Astrocyte (in vitro differentiated cells and primary cell): ENCODE data around the gene CLDN18. TPM values are rescaled to one million over a fixed set of nuclear protein-coding genes. Genes with fewer than 3 reads are reported as not detected.

Source experiments
- DNase-seq: peaks from one replicate; pipeline ENCODE4 v3.0.0-alpha.2; 2010; ENCODE audit warnings: low read depth
- FAIRE-seq: peaks from 2 replicates; lab custom pipeline; 2011; peaks lifted over from hg19 to GRCh38; lab: Jason Lieb, UNC
- H2AFZ ChIP-seq: 2 replicates; pipeline ENCODE4 v1.6.0; 2012; ENCODE audit warnings: low read depth, low read length, inconsistent platforms
- H3K27ac ChIP-seq: 2 replicates; pipeline ENCODE4 v1.5.1; 2011; ENCODE audit warnings: low read depth, low read length, inconsistent platforms
- H3K27me3 ChIP-seq: 2 replicates; pipeline ENCODE4 v1.6.0; 2011; ENCODE audit warnings: low read length, inconsistent platforms; ENCODE audit not compliant: insufficient read depth
- H3K36me3 ChIP-seq: 2 replicates; pipeline ENCODE4 v1.5.1; 2011; ENCODE audit warnings: low read length, inconsistent platforms; ENCODE audit not compliant: insufficient read depth
- H3K4me1 ChIP-seq: 2 replicates; pipeline ENCODE4 v1.5.1; 2011; ENCODE audit warnings: low read length, inconsistent platforms; ENCODE audit not compliant: insufficient read depth
- H3K4me2 ChIP-seq: 2 replicates; pipeline ENCODE4 v1.6.0; 2012; ENCODE audit warnings: low read length, inconsistent platforms
- H3K4me3 ChIP-seq: 2 replicates; pipeline ENCODE4 v1.5.1; 2011; ENCODE audit warnings: low read depth, mild to moderate bottlenecking, low read length, inconsistent platforms; ENCODE audit not compliant: insufficient read depth
- H3K79me2 ChIP-seq: 2 replicates; pipeline ENCODE4 v1.6.0; 2012; ENCODE audit warnings: mild to moderate bottlenecking, low read length, inconsistent platforms; ENCODE audit not compliant: insufficient read depth
- H3K9ac ChIP-seq: 2 replicates; pipeline ENCODE4 v1.6.0; 2012; ENCODE audit warnings: mild to moderate bottlenecking, low read length, inconsistent platforms
- H3K9me3 ChIP-seq: 2 replicates; pipeline ENCODE4 v1.5.1; 2012; ENCODE audit warnings: low read depth, mild to moderate bottlenecking, low read length, inconsistent platforms; ENCODE audit not compliant: insufficient read depth
- H4K20me1 ChIP-seq: 2 replicates; pipeline ENCODE4 v1.6.0; 2012; ENCODE audit warnings: low read length, inconsistent platforms; ENCODE audit not compliant: insufficient read depth
- H3K27ac Mint-ChIP-seq: one replicate; pipeline ENCODE4 v1.8.0; 2021; ENCODE audit warnings: mild to moderate bottlenecking, mixed read lengths; ENCODE audit not compliant: unreplicated experiment
- H3K27me3 Mint-ChIP-seq: one replicate; pipeline ENCODE4 v1.8.0; 2021; ENCODE audit warnings: low read depth, mixed read lengths; ENCODE audit not compliant: unreplicated experiment
- H3K36me3 Mint-ChIP-seq: one replicate; pipeline ENCODE4 v1.8.0; 2021; ENCODE audit warnings: low read depth, mixed read lengths; ENCODE audit not compliant: unreplicated experiment
- H3K4me1 Mint-ChIP-seq: one replicate; pipeline ENCODE4 v1.8.0; 2021; ENCODE audit warnings: low read depth, mixed read lengths; ENCODE audit not compliant: unreplicated experiment
- H3K4me3 Mint-ChIP-seq: one replicate; pipeline ENCODE4 v1.8.0; 2021; ENCODE audit warnings: mild to moderate bottlenecking, moderate library complexity, mixed read lengths; ENCODE audit not compliant: unreplicated experiment
- H3K9me3 Mint-ChIP-seq: one replicate; pipeline ENCODE4 v1.8.0; 2021; ENCODE audit warnings: mild to moderate bottlenecking, mixed read lengths; ENCODE audit not compliant: unreplicated experiment
- CTCF ChIP-seq: IDR thresholded peaks from 2 replicates; pipeline ENCODE4 v1.5.1; 2011; ENCODE audit warnings: low read depth, mild to moderate bottlenecking, inconsistent platforms, low read length, moderate library complexity; ENCODE audit not compliant: insufficient read depth
- EZH2 ChIP-seq: IDR thresholded peaks from 2 replicates; pipeline ENCODE4 v1.6.1; 2012; ENCODE audit warnings: mild to moderate bottlenecking, low read length, inconsistent platforms; ENCODE audit not compliant: insufficient read depth
- total RNA-seq: library from RNA; stranded (reverse); gene quantifications from 2 replicates; pipeline ENCODE4 v1.2.1, GENCODE V29; 2021

Gene CLDN18
- total RNA-seq, 1 donor from 2014 or later: not detected

GRCh38 chr3:138059261-138059660 lies 49.3 kb downstream of the CLDN18 start:
- no peaks in the 10 kb centered on the region for H3K27me3 ChIP-seq
- peaks cover 2% of the 10 kb centered on the region for H3K9me3 Mint-ChIP-seq
- no peak for FAIRE-seq
- no peak overlapping the region for H3K27ac ChIP-seq
- H3K4me1 Mint-ChIP-seq: peaks cover 15% of the 10 kb centered on the region
- no peak overlapping the region for H3K27ac Mint-ChIP-seq
- peaks cover 25% of the 10 kb centered on the region for H3K36me3 ChIP-seq
- no peak overlapping the region for H3K4me3 Mint-ChIP-seq
- no peak overlapping the region for H3K4me3 ChIP-seq
- no peak overlapping the region for H2AFZ ChIP-seq
- no peak overlapping the region for H3K4me2 ChIP-seq
- TF ChIP-seq EZH2 (no peak), CTCF (no peak)
- no peak overlapping the region for H3K9ac ChIP-seq
- peaks cover 10% of the 10 kb centered on the region for H3K4me1 ChIP-seq
- H4K20me1 ChIP-seq: peaks cover 10% of the 10 kb centered on the region
- no peaks in the 10 kb centered on the region for H3K27me3 Mint-ChIP-seq
- H3K79me2 ChIP-seq: no peaks in the 10 kb centered on the region
- H3K9me3 ChIP-seq: no peaks in the 10 kb centered on the region
- H3K36me3 Mint-ChIP-seq: peaks cover 19% of the 10 kb centered on the region
- no peak for DNase-seq

GRCh38 chr3:138060792-138061191 lies 50.8 kb downstream of the CLDN18 start:
- H3K27me3 Mint-ChIP-seq: no peaks in the 10 kb centered on the region
- Histone ChIP-seq H3K36me3 (peaks cover 30% of the 10 kb centered on the region), H3K9me3 (no peaks in the 10 kb centered on the region), H3K27ac (no peak overlapping the region), H3K4me1 (peaks cover 10% of the 10 kb centered on the region), H2AFZ (no peak overlapping the region), H4K20me1 (peaks cover 10% of the 10 kb centered on the region), H3K9ac (no peak overlapping the region), H3K79me2 (no peaks in the 10 kb centered on the region), H3K4me2 (no peak overlapping the region), H3K4me3 (no peak overlapping the region), H3K27me3 (no peaks in the 10 kb centered on the region)
- no peak for FAIRE-seq
- H3K4me1 Mint-ChIP-seq: peaks cover 15% of the 10 kb centered on the region
- peaks cover 30% of the 10 kb centered on the region for H3K36me3 Mint-ChIP-seq
- peaks cover 2% of the 10 kb centered on the region for H3K9me3 Mint-ChIP-seq
- no peak overlapping the region for H3K4me3 Mint-ChIP-seq
- H3K27ac Mint-ChIP-seq: no peak overlapping the region
- DNase-seq: no peak
- no peak for TF ChIP-seq CTCF
- TF ChIP-seq EZH2: no peak

- Histone ChIP-seq H3K4me3 (no peak overlapping the region), H4K20me1 (peaks cover 10% of the 10 kb centered on the region), H3K4me2 (no peak overlapping the region), H3K27ac (no peak overlapping the region), H2AFZ (no peak overlapping the region), H3K9ac (no peak overlapping the region), H3K9me3 (no peaks in the 10 kb centered on the region), H3K27me3 (no peaks in the 10 kb centered on the region), H3K79me2 (no peaks in the 10 kb centered on the region), H3K36me3 (peaks cover 41% of the 10 kb centered on the region), H3K4me1 (peaks cover 10% of the 10 kb centered on the region)
- Mint-ChIP-seq H3K27ac (no peak overlapping the region), H3K4me3 (no peak overlapping the region), H3K27me3 (no peaks in the 10 kb centered on the region), H3K9me3 (peaks cover 2% of the 10 kb centered on the region), H3K36me3 (peaks cover 37% of the 10 kb centered on the region), H3K4me1 (peaks cover 15% of the 10 kb centered on the region)
- DNase-seq (no peak), FAIRE-seq (no peak)
- TF ChIP-seq EZH2: no peak
- TF ChIP-seq CTCF: no peak
Observed at GRCh38 chr3:138062037-138062436, 52.1 kb downstream of the CLDN18 start.
